HEK293 (cell line): ENCODE measurements around the gene IRF2.

Experiments
- CTCF ChIA-PET: fragments of 350-600 bp; formaldehyde crosslinking; extraction: SDS; loops from one replicate; lab custom pipeline; 2021; ENCODE audit warnings: antibody characterized with exemption; lab: Yijun Ruan, JAX
- POLR2A ChIA-PET: fragments of 300-600 bp; formaldehyde crosslinking; extraction: SDS; loops from one replicate; lab custom pipeline; 2020; ENCODE audit warnings: antibody characterized with exemption, inconsistent platforms; lab: Yijun Ruan, JAX
- H3K27ac ChIP-seq: fragments of 200-500 bp; sonication (Bioruptor generic); 2 replicates; pipeline ENCODE4 v1.5.1; 2014; ENCODE audit warnings: low read depth, low read length, control low read depth, inconsistent platforms; ENCODE audit errors: extremely low read depth
- H3K36me3 ChIP-seq, 2 experiments: fragments of 200-500 bp in 1 of 2; sonication (Bioruptor generic) in 1 of 2; 1 replicate in 1 of 2; 2 replicates in 1 of 2; pipeline ENCODE4 v1.5.1; 2014 to 2017; ENCODE audit warnings: inconsistent platforms in 2 of 2, low read length in 2 of 2; ENCODE audit not compliant: control insufficient read depth in 2 of 2, insufficient read depth in 1 of 2
- H3K4me1 ChIP-seq: fragments of 200-500 bp; sonication (Bioruptor generic); 2 replicates; pipeline ENCODE4 v1.5.1; 2014; ENCODE audit warnings: mild to moderate bottlenecking, low read length, inconsistent platforms; ENCODE audit not compliant: control insufficient read depth, insufficient read depth
- H3K4me3 ChIP-seq: 2 replicates; pipeline ENCODE4 v1.5.1; 2011; ENCODE audit warnings: low read depth, mild to moderate bottlenecking, control low read depth, low read length, moderate library complexity
- H3K9me3 ChIP-seq: fragments of 200-500 bp; sonication (Bioruptor generic); 2 replicates; pipeline ENCODE4 v1.5.1; 2014; ENCODE audit warnings: low read depth, low read length, inconsistent platforms; ENCODE audit not compliant: control insufficient read depth, insufficient read depth
- REPIN1 ChIP-seq: fragments of 450-650 bp; formaldehyde crosslinking; IDR thresholded peaks from 2 replicates; pipeline ENCODE4 v1.5.1; 2017; ENCODE audit warnings: missing biosample characterization, missing genetic modification characterization, low read depth
- ZFHX2 ChIP-seq: fragments of 450-650 bp; formaldehyde crosslinking; conservative IDR thresholded peaks from 2 replicates; pipeline ENCODE4 v1.5.1; 2016; ENCODE audit warnings: missing biosample characterization, missing genetic modification characterization
- ZIC2 ChIP-seq: fragments of 450-650 bp; formaldehyde crosslinking; IDR thresholded peaks from 2 replicates; pipeline ENCODE4 v1.5.1; 2016; ENCODE audit warnings: missing biosample characterization, missing genetic modification characterization
- ZNF16 ChIP-seq: fragments of 450-650 bp; formaldehyde crosslinking; IDR thresholded peaks from 2 replicates; pipeline ENCODE4 v1.5.1; 2016; ENCODE audit warnings: low read depth, missing biosample characterization, missing genetic modification characterization
- ZNF211 ChIP-seq: fragments of 450-650 bp; formaldehyde crosslinking; IDR thresholded peaks from 2 replicates; pipeline ENCODE4 v1.5.1; 2016; ENCODE audit warnings: low read depth, missing biosample characterization, missing genetic modification characterization
- ZNF354C ChIP-seq: fragments of 450-650 bp; formaldehyde crosslinking; IDR thresholded peaks from 2 replicates; pipeline ENCODE4 v1.5.1; 2016; ENCODE audit warnings: missing biosample characterization, missing genetic modification characterization, low read depth, borderline replicate concordance
- ZNF394 ChIP-seq: fragments of 450-650 bp; formaldehyde crosslinking; IDR thresholded peaks from 2 replicates; pipeline ENCODE4 v1.5.1; 2016; ENCODE audit warnings: missing biosample characterization, missing genetic modification characterization, mild to moderate bottlenecking, moderate library complexity, borderline replicate concordance
- ZNF404 ChIP-seq: fragments of 450-650 bp; formaldehyde crosslinking; IDR thresholded peaks from 2 replicates; pipeline ENCODE4 v1.5.1; 2017; ENCODE audit warnings: missing biosample characterization, missing genetic modification characterization
- ZNF529 ChIP-seq: fragments of 450-650 bp; formaldehyde crosslinking; IDR thresholded peaks from 2 replicates; pipeline ENCODE4 v1.5.1; 2017; ENCODE audit warnings: missing genetic modification characterization, missing biosample characterization; ENCODE audit not compliant: insufficient replicate concordance
- ZNF548 ChIP-seq: fragments of 450-650 bp; formaldehyde crosslinking; IDR thresholded peaks from 2 replicates; pipeline ENCODE4 v1.5.1; 2016; ENCODE audit warnings: missing biosample characterization, missing genetic modification characterization
- ZNF585B ChIP-seq: fragments of 450-650 bp; formaldehyde crosslinking; IDR thresholded peaks from 2 replicates; pipeline ENCODE4 v1.5.1; 2016; ENCODE audit warnings: missing biosample characterization, missing genetic modification characterization
- ZNF610 ChIP-seq: fragments of 450-650 bp; formaldehyde crosslinking; IDR thresholded peaks from 2 replicates; pipeline ENCODE4 v1.5.1; 2016; ENCODE audit warnings: missing biosample characterization, missing genetic modification characterization, borderline replicate concordance
- ZNF621 ChIP-seq: fragments of 450-650 bp; formaldehyde crosslinking; IDR thresholded peaks from 2 replicates; pipeline ENCODE4 v1.5.1; 2017; ENCODE audit warnings: missing biosample characterization, missing genetic modification characterization
- ZNF664 ChIP-seq: fragments of 450-650 bp; formaldehyde crosslinking; IDR thresholded peaks from 2 replicates; pipeline ENCODE4 v1.5.1; 2016; ENCODE audit warnings: missing biosample characterization, missing genetic modification characterization
- ZNF677 ChIP-seq: fragments of 450-650 bp; IDR thresholded peaks from 2 replicates; pipeline ENCODE4 v1.5.0; 2018; ENCODE audit warnings: missing biosample characterization, mild to moderate bottlenecking, missing genetic modification characterization, moderate library complexity
- ZNF843 ChIP-seq: fragments of 450-650 bp; formaldehyde crosslinking; IDR thresholded peaks from 2 replicates; pipeline ENCODE4 v1.5.1; 2016; ENCODE audit warnings: missing biosample characterization, missing genetic modification characterization
- TF ChIP-seq, protein P1 (sequence below): fragments of 450-650 bp; formaldehyde crosslinking; IDR thresholded peaks from 2 replicates; pipeline ENCODE4 v1.5.1; 2016; ENCODE audit warnings: missing biosample characterization, missing genetic modification characterization
- TF ChIP-seq, protein P2 (sequence below): fragments of 450-650 bp; formaldehyde crosslinking; IDR thresholded peaks from 2 replicates; pipeline ENCODE4 v1.5.1; 2016; ENCODE audit warnings: missing biosample characterization, missing genetic modification characterization
- TF ChIP-seq, protein P3 (sequence below): fragments of 450-650 bp; formaldehyde crosslinking; IDR thresholded peaks from 2 replicates; pipeline ENCODE4 v1.5.1; 2016; ENCODE audit warnings: missing biosample characterization, missing genetic modification characterization
- TF ChIP-seq, protein P4 (sequence below): fragments of 450-650 bp; formaldehyde crosslinking; IDR thresholded peaks from 2 replicates; pipeline ENCODE4 v1.5.1; 2016; ENCODE audit warnings: missing biosample characterization, missing genetic modification characterization

The IRF2 gene

DNA sequence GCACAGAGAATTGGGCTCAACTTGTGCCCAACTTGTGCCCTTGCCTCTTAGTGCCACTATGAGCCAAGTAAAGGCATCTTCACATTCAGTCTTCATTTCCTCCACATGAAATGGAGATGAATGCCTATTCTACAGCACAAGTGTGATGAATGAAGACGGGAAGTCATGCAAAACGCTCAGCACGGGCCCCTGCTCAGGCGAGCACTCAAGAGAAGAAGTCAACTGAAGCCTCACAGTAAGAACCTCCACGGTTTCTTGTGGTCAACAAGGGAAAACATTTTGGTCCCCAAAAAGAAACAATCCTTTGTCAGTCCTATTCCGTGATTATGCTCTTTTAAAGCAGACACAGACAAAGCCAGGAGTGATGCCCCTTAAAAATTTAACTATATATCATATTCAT is 87.0 kb downstream of the IRF2 start (continued):
- TF ChIP-seq, protein P1, sequence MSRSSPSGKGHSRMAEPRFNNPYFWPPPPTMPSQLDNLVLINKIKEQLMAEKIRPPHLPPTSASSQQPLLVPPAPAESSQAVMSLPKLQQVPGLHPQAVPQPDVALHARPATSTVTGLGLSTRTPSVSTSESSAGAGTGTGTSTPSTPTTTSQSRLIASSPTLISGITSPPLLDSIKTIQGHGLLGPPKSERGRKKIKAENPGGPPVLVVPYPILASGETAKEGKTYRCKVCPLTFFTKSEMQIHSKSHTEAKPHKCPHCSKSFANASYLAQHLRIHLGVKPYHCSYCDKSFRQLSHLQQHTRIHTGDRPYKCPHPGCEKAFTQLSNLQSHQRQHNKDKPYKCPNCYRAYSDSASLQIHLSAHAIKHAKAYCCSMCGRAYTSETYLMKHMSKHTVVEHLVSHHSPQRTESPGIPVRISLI (tag by site-specific recombination) = no peak

DNA sequence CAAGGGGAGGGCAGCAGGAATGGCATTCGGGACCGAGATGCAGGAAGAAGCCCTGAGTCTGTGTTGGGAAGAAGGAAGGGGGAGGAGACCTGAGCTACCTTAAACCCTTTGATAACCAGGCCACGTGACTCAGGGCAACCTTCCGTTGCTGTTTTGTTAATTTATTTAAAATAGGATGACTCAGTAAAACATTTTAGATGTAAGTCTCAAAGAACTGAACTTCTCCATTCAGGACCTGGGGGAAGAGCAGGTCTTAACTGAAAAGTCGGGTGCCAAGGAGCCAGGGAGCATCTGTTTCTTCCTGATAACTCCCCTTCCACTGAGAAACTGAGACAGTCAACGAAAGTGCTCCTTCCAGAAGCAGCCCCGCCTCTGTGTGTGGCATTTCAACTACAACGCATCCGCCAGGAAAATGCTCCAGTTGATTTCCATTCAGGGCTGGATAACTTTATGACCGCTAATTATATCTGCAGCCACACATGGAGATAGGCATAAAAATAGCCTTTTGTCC is 88.0 kb downstream of the IRF2 start:
- no peak overlapping the region for H3K27ac ChIP-seq
- CTCF ChIA-PET = no interaction called here
- no peaks in the 10 kb centered on the region for H3K9me3 ChIP-seq
- POLR2A ChIA-PET = interaction anchor here (0.5 kb wide), 1 partner anchor 746 kb away, joined by 7 read pairs; no protein-coding TSS in a partner anchor
- no peak overlapping the region for H3K4me3 ChIP-seq
- no peak for TF ChIP-seq ZIC2 (tag by site-specific recombination)
- no peak for TF ChIP-seq ZNF404 (tag by site-specific recombination)
- no peak for TF ChIP-seq ZNF394 (tag by site-specific recombination)
- TF ChIP-seq, protein P2, sequence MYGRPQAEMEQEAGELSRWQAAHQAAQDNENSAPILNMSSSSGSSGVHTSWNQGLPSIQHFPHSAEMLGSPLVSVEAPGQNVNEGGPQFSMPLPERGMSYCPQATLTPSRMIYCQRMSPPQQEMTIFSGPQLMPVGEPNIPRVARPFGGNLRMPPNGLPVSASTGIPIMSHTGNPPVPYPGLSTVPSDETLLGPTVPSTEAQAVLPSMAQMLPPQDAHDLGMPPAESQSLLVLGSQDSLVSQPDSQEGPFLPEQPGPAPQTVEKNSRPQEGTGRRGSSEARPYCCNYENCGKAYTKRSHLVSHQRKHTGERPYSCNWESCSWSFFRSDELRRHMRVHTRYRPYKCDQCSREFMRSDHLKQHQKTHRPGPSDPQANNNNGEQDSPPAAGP (tag by site-specific recombination) = no peak
- no peak for TF ChIP-seq ZNF621 (tag by site-specific recombination)
- no peak for TF ChIP-seq ZNF548 (tag by site-specific recombination)
- TF ChIP-seq ZNF211 (tag by site-specific recombination) = no peak
- no peak for TF ChIP-seq ZNF585B
- TF ChIP-seq, protein P3, sequence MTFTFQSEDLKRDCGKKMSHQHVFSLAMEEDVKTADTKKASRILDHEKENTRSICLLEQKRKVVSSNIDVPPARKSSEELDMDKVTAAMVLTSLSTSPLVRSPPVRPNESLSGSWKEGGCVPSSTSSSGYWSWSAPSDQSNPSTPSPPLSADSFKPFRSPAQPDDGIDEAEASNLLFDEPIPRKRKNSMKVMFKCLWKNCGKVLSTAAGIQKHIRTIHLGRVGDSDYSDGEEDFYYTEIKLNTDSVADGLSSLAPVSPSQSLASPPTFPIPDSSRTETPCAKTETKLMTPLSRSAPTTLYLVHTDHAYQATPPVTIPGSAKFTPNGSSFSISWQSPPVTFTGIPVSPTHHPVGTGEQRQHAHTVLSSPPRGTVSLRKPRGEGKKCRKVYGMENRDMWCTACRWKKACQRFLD = no peak
- no peak for TF ChIP-seq ZNF529 (tag by site-specific recombination)
- TF ChIP-seq, protein P4, sequence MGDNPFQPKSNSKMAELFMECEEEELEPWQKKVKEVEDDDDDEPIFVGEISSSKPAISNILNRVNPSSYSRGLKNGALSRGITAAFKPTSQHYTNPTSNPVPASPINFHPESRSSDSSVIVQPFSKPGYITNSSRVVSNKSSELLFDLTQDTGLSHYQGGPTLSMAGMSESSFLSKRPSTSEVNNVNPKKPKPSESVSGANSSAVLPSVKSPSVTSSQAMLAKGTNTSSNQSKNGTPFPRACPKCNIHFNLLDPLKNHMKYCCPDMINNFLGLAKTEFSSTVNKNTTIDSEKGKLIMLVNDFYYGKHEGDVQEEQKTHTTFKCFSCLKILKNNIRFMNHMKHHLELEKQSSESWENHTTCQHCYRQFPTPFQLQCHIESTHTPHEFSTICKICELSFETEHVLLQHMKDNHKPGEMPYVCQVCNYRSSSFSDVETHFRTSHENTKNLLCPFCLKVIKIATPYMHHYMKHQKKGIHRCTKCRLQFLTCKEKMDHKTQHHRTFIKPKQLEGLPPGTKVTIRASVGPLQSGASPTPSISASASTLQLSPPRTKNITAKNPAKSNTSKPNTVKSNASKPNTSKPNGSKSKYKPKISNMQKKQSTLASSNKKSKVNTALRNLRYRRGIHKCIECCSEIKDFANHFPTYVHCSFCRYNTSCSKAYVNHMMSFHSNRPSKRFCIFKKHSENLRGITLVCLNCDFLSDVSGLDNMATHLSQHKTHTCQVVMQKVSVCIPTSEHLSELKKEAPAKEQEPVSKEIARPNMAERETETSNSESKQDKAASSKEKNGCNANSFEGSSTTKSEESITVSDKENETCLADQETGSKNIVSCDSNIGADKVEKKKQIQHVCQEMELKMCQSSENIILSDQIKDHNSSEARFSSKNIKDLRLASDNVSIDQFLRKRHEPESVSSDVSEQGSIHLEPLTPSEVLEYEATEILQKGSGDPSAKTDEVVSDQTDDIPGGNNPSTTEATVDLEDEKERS (tag by site-specific recombination) = no peak
- TF ChIP-seq ZNF16 (tag by site-specific recombination) = no peak
- no peak for TF ChIP-seq ZNF664
- no peak for TF ChIP-seq ZNF677
- no peak for TF ChIP-seq REPIN1
- TF ChIP-seq ZNF354C (tag by site-specific recombination) = no peak
- no peak for TF ChIP-seq ZNF843 (tag by site-specific recombination)
- no peak for TF ChIP-seq ZFHX2 (tag by site-specific recombination)
- TF ChIP-seq ZNF610 (tag by site-specific recombination) = no peak
- H3K36me3 ChIP-seq = peaks cover 0 to 35% of the 10 kb centered on the region in 2 experiments; a peak in 1 of 3 replicates
- H3K4me1 ChIP-seq = no peaks in the 10 kb centered on the region
